ENCODE results near the gene CFAP61. TPM values are rescaled to one million over a fixed set of nuclear protein-coding genes. Genes with fewer than 3 reads are reported as not detected.

Gene CFAP61
- total and polyA plus RNA-seq, 7 donors = 8.3 to 59.4 (median 24.5) TPM

DNA sequence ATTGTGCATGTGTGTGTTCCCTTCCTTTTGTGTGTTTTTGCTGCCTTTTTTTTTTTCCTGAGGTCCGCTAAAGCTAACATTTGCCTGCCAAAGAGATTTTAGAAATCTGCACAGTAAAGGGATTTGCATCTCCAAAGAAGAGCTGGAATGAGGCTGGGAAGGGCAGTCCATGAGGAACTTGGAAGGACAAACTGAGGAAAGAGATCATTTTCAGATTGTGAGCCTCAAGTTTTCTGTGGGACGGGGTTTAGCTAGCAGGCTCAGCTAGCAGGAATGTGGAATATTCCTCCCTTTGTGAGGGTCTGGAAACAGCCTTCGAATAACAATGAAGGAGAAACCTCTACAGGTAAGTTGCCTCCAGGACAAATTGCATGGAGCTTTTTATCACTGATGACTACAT, 319.3 kb downstream of the CFAP61 start:
- H3K4me3 ChIP-seq = no peak overlapping the region
- intact Hi-C loops (cut with DNase I) = no loop called here
- no peak for DNase-seq
- peaks cover 3 to 73% (median 17%) of the 10 kb centered on the region in 3 donors for H3K27me3 ChIP-seq (ENCODE audit: insufficient read depth in 3 of 3, low read length in 2 of 3)
- no peak overlapping the region for H3K27ac ChIP-seq
- no peak for ATAC-seq
- H3K9me3 ChIP-seq = no peaks in the 10 kb centered on the region
- WGBS, 3 donors = 57 to 83% (median 74%) methylated on average over 3 of the region's 3 CpGs
- no peak for TF ChIP-seq CTCF (IDR thresholded peaks at IDR 0.05)
- H3K4me1 ChIP-seq = peaks cover 6% of the 10 kb centered on the region
- no peaks in the 10 kb centered on the region for H3K36me3 ChIP-seq (ENCODE audit: insufficient read depth in 1 of 2, low read depth in 1 of 2)

DNA sequence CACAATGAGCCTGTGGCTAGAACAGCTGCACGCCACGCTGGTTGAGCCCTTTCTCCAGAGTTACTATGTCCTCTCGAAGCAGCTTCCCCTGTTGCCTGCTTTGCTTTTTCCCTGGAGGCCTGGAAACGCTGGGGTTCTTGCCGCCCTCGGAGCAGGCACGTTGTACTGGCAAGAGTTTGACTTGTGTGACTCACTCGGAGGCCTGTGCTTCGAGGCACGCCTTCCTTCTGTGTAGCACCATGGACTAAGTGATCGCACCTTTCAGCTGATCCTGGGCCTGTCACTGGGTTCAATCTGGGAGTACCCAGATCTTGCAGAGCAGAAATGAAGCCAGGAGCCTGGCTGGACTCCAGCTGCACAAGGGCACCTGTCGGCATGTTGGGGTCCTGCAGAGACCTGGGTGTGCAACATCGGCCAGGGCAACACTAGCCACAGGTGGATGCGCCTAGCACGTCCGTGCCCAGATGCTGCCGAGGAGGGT, 320.8 kb downstream of the CFAP61 start:
- ATAC-seq = peak in 2 of 4 donors; percentile 58 to 60
- no peak overlapping the region for H3K27ac ChIP-seq

DNA sequence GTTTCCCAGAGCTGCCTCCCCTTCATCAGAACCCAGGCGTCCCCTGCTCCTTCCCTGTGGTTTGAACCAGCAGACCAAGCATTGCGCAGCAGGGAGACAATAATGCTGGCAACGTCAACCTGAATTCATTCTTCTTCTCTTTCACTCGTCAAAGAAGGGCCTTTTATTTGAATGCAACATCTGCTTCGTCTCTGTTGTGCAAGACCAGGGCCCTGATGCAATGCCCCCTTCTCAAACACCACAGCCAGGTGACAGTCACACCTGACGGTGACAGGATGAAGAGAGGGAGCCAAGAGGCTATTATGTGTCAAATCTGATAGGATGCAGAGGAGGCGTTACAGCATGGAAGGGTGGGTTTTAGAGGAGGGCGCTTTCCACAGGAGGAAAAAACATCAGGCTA, 323.5 kb downstream of the CFAP61 start:
- intact Hi-C loops (cut with DNase I) = no loop called here
- H3K27me3 ChIP-seq (ENCODE audit: insufficient read depth in 3 of 3, low read length in 2 of 3) = peaks cover 2 to 54% (median 3%) of the 10 kb centered on the region in 3 donors

More for the DNA sequence above, 320.8 kb downstream of the CFAP61 start:
- H3K4me3 ChIP-seq = no peak overlapping the region
- intact Hi-C loops (cut with DNase I) = no loop called here
- peaks cover 3 to 67% (median 6%) of the 10 kb centered on the region in 3 donors for H3K27me3 ChIP-seq (ENCODE audit: insufficient read depth in 3 of 3, low read length in 2 of 3)
- TF ChIP-seq CTCF (IDR thresholded peaks at IDR 0.05) = no peak
- H3K36me3 ChIP-seq (ENCODE audit: insufficient read depth in 1 of 2, low read depth in 1 of 2) = no peaks in the 10 kb centered on the region
- no peaks in the 10 kb centered on the region for H3K4me1 ChIP-seq
- 43 to 56% (median 43%) methylated on average over 17 of the region's 17 CpGs for WGBS, 3 donors
- H3K9me3 ChIP-seq = no peaks in the 10 kb centered on the region
- no peak for DNase-seq

GRCh38 chr20:20386192-20386591, 333.9 kb downstream of the CFAP61 start:
- peaks cover 0 to 24% of the 10 kb centered on the region in 2 donors for H3K36me3 ChIP-seq (ENCODE audit: insufficient read depth in 1 of 2, low read depth in 1 of 2)
- H3K27me3 ChIP-seq (ENCODE audit: insufficient read depth in 3 of 3, low read length in 2 of 3) = no peaks in the 10 kb centered on the region
- H3K4me3 ChIP-seq = no peak overlapping the region
- intact Hi-C loops (cut with DNase I) = no loop called here
- no peak for TF ChIP-seq CTCF (IDR thresholded peaks at IDR 0.05)
- 70 to 71% (median 71%) methylated on average over 9 of the region's 9 CpGs for WGBS, 3 donors
- no peaks in the 10 kb centered on the region for H3K4me1 ChIP-seq
- ATAC-seq (peak in 2 of 4 donors; percentile 13 to 33), DNase-seq (no peak)
- H3K27ac ChIP-seq = no peak overlapping the region
- no peaks in the 10 kb centered on the region for H3K9me3 ChIP-seq

More for the DNA sequence above, 323.5 kb downstream of the CFAP61 start:
- H3K27ac ChIP-seq = no peak overlapping the region
- WGBS, 3 donors = 69 to 72% (median 72%) methylated on average over 8 of the region's 8 CpGs
- ATAC-seq (no peak), DNase-seq (no peak)
- no peaks in the 10 kb centered on the region for H3K4me1 ChIP-seq
- H3K9me3 ChIP-seq = no peaks in the 10 kb centered on the region
- TF ChIP-seq CTCF (IDR thresholded peaks at IDR 0.05) = no peak
- H3K36me3 ChIP-seq (ENCODE audit: insufficient read depth in 1 of 2, low read depth in 1 of 2) = no peaks in the 10 kb centered on the region
- no peak overlapping the region for H3K4me3 ChIP-seq

GRCh38 chr20:20390393-20390792, 338.1 kb downstream of the CFAP61 start:
- Histone ChIP-seq H3K27ac (no peak overlapping the region), H3K27me3 (ENCODE audit: insufficient read depth in 3 of 3, low read length in 2 of 3) (no peaks in the 10 kb centered on the region), H3K36me3 (ENCODE audit: insufficient read depth in 1 of 2, low read depth in 1 of 2) (peaks cover 5 to 66% of the 10 kb centered on the region in 2 donors), H3K4me1 (no peaks in the 10 kb centered on the region), H3K4me3 (no peak overlapping the region), H3K9me3 (no peaks in the 10 kb centered on the region)
- intact Hi-C loops (cut with DNase I) = no loop called here
- no peak for TF ChIP-seq CTCF (IDR thresholded peaks at IDR 0.05)
- DNase-seq (no peak), ATAC-seq (no peak)
- 93 to 96% (median 95%) methylated on average over 9 of the region's 9 CpGs for WGBS, 3 donors

Data from psoas muscle (tissue), 8 donors.